ENCODE data around the gene ITFG1.
"Not testable (repeated sequence)": the region's sequence is repeated elsewhere in the genome, so short reads cannot be mapped to it uniquely, and the experiment has no call there.

The ITFG1 gene

GRCh38 chr16:47473792-47474191 is 12.9 kb upstream of the ITFG1 start:
- DNase-seq (ENCODE audit: low read depth, low spot score), result no peak

GRCh38 chr16:47473004-47473403 is 12.1 kb upstream of the ITFG1 start:
- not testable (repeated sequence) for DNase-seq (ENCODE audit: low read depth, low spot score)

- no peak for DNase-seq (ENCODE audit: low read depth, low spot score)
Measured at GRCh38 chr16:47470810-47471209, 9.9 kb upstream of the ITFG1 start.

GRCh38 chr16:47470211-47470610 is 9.3 kb upstream of the ITFG1 start:
- no peak for DNase-seq (ENCODE audit: low read depth, low spot score)

GRCh38 chr16:47469227-47469626 is 8.4 kb upstream of the ITFG1 start:
- no peak for DNase-seq (ENCODE audit: low read depth, low spot score)

GRCh38 chr16:47468070-47468689 is 7.3 kb upstream of the ITFG1 start:
- DNase-seq (ENCODE audit: low read depth, low spot score), result not testable (repeated sequence)

GRCh38 chr16:47467501-47467900 is 6.6 kb upstream of the ITFG1 start:
- no peak for DNase-seq (ENCODE audit: low read depth, low spot score)

GRCh38 chr16:47465919-47466630 is 5.2 kb upstream of the ITFG1 start:
- no peak for DNase-seq (ENCODE audit: low read depth, low spot score)

- DNase-seq (ENCODE audit: low read depth, low spot score), result no peak
Measured at GRCh38 chr16:47463771-47464624, 3.1 kb upstream of the ITFG1 start.

- DNase-seq (ENCODE audit: low read depth, low spot score), result no peak
Measured at GRCh38 chr16:47461598-47462266, 869 bp upstream of the ITFG1 start.

GRCh38 chr16:47460359-47460710 is 528 bp downstream of the ITFG1 start:
- no peak for DNase-seq (ENCODE audit: low read depth, low spot score)

- DNase-seq (ENCODE audit: low read depth, low spot score), result no peak
Measured at GRCh38 chr16:47459603-47460002, 1.3 kb downstream of the ITFG1 start.

- no peak for DNase-seq (ENCODE audit: low read depth, low spot score)
Measured at GRCh38 chr16:47458331-47458730, 2.5 kb downstream of the ITFG1 start.

GRCh38 chr16:47449788-47450187 is 11.1 kb downstream of the ITFG1 start:
- no peak for DNase-seq (ENCODE audit: low read depth, low spot score)

GRCh38 chr16:47448830-47449575 is 11.9 kb downstream of the ITFG1 start:
- no peak for DNase-seq (ENCODE audit: low read depth, low spot score)

- no peak for DNase-seq (ENCODE audit: low read depth, low spot score)
Measured at GRCh38 chr16:47446431-47446830, 14.4 kb downstream of the ITFG1 start.

GRCh38 chr16:47442884-47443283 is 18.0 kb downstream of the ITFG1 start:
- not testable (repeated sequence) for DNase-seq (ENCODE audit: low read depth, low spot score)

- DNase-seq (ENCODE audit: low read depth, low spot score), result not testable (repeated sequence)
Measured at GRCh38 chr16:47440066-47440465, 20.8 kb downstream of the ITFG1 start.

- DNase-seq (ENCODE audit: low read depth, low spot score), result not testable (repeated sequence)
Measured at GRCh38 chr16:47434274-47434673, 26.6 kb downstream of the ITFG1 start.

GRCh38 chr16:47431960-47432359 is 28.9 kb downstream of the ITFG1 start:
- no peak for DNase-seq (ENCODE audit: low read depth, low spot score)

GRCh38 chr16:47426806-47427205 is 34.1 kb downstream of the ITFG1 start:
- DNase-seq (ENCODE audit: low read depth, low spot score), result no peak

All from activated naive CD8-positive, alpha-beta T cell treated with anti-CD3 and anti-CD28 coated beads, Interleukin-2, amount 50 U/mL, for 16 hours (primary cell).